ENCODE data around the gene ASCC1. TPM values are rescaled to one million over a fixed set of nuclear protein-coding genes. Genes with fewer than 3 reads are reported as not detected.

Gene ASCC1
- total and polyA plus RNA-seq, 8 donors, result 5.4 to 26.0 (median 16.0) TPM

- no peak for FAIRE-seq
- Histone ChIP-seq H3K4me3 (no peak overlapping the region), H3K27ac (no peak overlapping the region), H3K27me3 (no peaks in the 10 kb centered on the region), H3K9me3 (no peaks in the 10 kb centered on the region), H3K36me3 (no peaks in the 10 kb centered on the region), H3K4me1 (no peaks in the 10 kb centered on the region)
- no peak for TF ChIP-seq CTCF (IDR thresholded peaks at IDR 0.05)
- intact Hi-C loops (cut with DNase I), result loop anchor here in 1 of 3 donors (10.0 kb wide), 2 partner anchors 95 to 295 kb away; no protein-coding TSS in a partner anchor
- ATAC-seq, result no peak
- WGBS, 2 donors, result 88 to 94% methylated on average over 5 of the region's 5 CpGs
- no peak for DNase-seq
Measured at GRCh38 chr10:72049969-72050781, 165.9 kb downstream of the ASCC1 start.

- Histone ChIP-seq H3K4me3 (no peak overlapping the region), H3K4me1 (no peaks in the 10 kb centered on the region), H3K36me3 (no peaks in the 10 kb centered on the region), H3K9me3 (no peaks in the 10 kb centered on the region), H3K27ac (no peak overlapping the region), H3K27me3 (no peaks in the 10 kb centered on the region)
- no peak for ATAC-seq
- FAIRE-seq, result no peak
- TF ChIP-seq CTCF (IDR thresholded peaks at IDR 0.05), result no peak
- intact Hi-C loops (cut with DNase I), result loop anchor here in 1 of 3 donors (10.0 kb wide), 1 partner anchor 95 kb away; no protein-coding TSS in a partner anchor
- 72 to 80% methylated on average over 1 of the region's 1 CpG for WGBS, 2 donors
- no peak for DNase-seq
Measured at GRCh38 chr10:72049472-72049871, 166.6 kb downstream of the ASCC1 start.

- Histone ChIP-seq H3K36me3 (no peaks in the 10 kb centered on the region), H3K27me3 (no peaks in the 10 kb centered on the region), H3K27ac (no peak overlapping the region), H3K4me3 (no peak overlapping the region), H3K9me3 (no peaks in the 10 kb centered on the region), H3K4me1 (no peaks in the 10 kb centered on the region)
- TF ChIP-seq CTCF (IDR thresholded peaks at IDR 0.05), result peak; percentile 96 to 100 (median 98)
- DNase-seq (peak; percentile 85 to 97 (median 93)), ATAC-seq (peak; percentile 89 to 98 (median 94)), FAIRE-seq (peak; percentile 86)
- intact Hi-C loops (cut with DNase I), result loop anchor here in 1 of 3 donors (10.0 kb wide), 1 partner anchor 94 kb away; no protein-coding TSS in a partner anchor
- 23 to 26% methylated on average over 12 of the region's 12 CpGs for WGBS, 2 donors
Measured at GRCh38 chr10:72048450-72049124, 167.5 kb downstream of the ASCC1 start.

Other genes with a start within 250 kb of the ASCC1 start
- gene SPOCK2, start 127.7 kb downstream of the ASCC1 start, total RNA-seq, result 1 to 10 TPM in 4 of 6 donors, under 1 TPM in 2; 0.59 to 2.1 (median 1.2) TPM
- gene SPOCK2, start 127.7 kb downstream of the ASCC1 start, polyA plus RNA-seq, result 1 to 10 TPM; 1.8 to 2.0 TPM
- gene ANAPC16, start 264 bp downstream of the ASCC1 start, total RNA-seq, result 10 to 100 TPM; 52.4 to 92.6 (median 68.0) TPM
- 100 to 1,000 TPM in 1 of 2 donors, 10 to 100 TPM in 1; 92.0 to 153 TPM for gene ANAPC16, start 264 bp downstream of the ASCC1 start, polyA plus RNA-seq
- 1,000 to 10,000 TPM in 1 of 6 donors, 100 to 1,000 TPM in 3, 10 to 100 TPM in 2; 61.6 to 1,144 (median 191) TPM for gene DDIT4, start 57.6 kb upstream of the ASCC1 start, total RNA-seq
- 100 to 1,000 TPM; 228 to 795 TPM for gene DDIT4, start 57.6 kb upstream of the ASCC1 start, polyA plus RNA-seq
- 10 to 100 TPM; 14.6 to 19.7 (median 17.7) TPM for gene DNAJB12, start 138.6 kb upstream of the ASCC1 start, total RNA-seq
- 10 to 100 TPM; 19.3 to 22.0 TPM for gene DNAJB12, start 138.6 kb upstream of the ASCC1 start, polyA plus RNA-seq

Data from pancreas (tissue), 10 donors.